Body of pancreas (tissue), 4 donors: ENCODE measurements around the gene AXL.
"Not testable (repeated sequence)": the region's sequence is repeated elsewhere in the genome, so short reads cannot be mapped to it uniquely, and the experiment has no call there.

Experiments
- CTCF ChIP-seq, 7 experiments: fragments of 450-650 bp in 4 of 7; fragments of 200-600 bp in 3 of 7; sonication (generic) in 3 of 7; IDR thresholded peaks; one replicate each; pipeline ENCODE4 v1.5.1; 2016 to 2019; ENCODE audit warnings: antibody characterized with exemption in 7 of 7
- POLR2A ChIP-seq, 3 donors: fragments of 450-650 bp; IDR thresholded peaks; one replicate each; pipeline ENCODE4 v1.6.1; 2016; ENCODE audit warnings: antibody characterized with exemption in 3 of 3, mild to moderate bottlenecking in 2 of 3

- TF ChIP-seq CTCF, POLR2A (IDR thresholded peaks at IDR 0.05): not testable (repeated sequence)
Observed at GRCh38 chr19:41229338-41229737, 10.3 kb downstream of the AXL start.
